MM.1S (cell line): ENCODE results near the gene CCDC136.
A peak's percentile ranks its signal among the peaks of the same experiment; 100 is the strongest.

Experiments
- DNase-seq: peaks from one replicate; pipeline ENCODE4 v3.0.0-alpha.2; 2015
- H2AFZ ChIP-seq: fragments of 300-600 bp; sonication (generic); 2 replicates; pipeline ENCODE4 v1.6.0; 2016; ENCODE audit warnings: antibody characterized with exemption, low read length
- H3F3A ChIP-seq: fragments of 300-600 bp; sonication (generic); 2 replicates; pipeline ENCODE4 v1.6.1; 2016; ENCODE audit warnings: mild to moderate bottlenecking, antibody characterized with exemption, low read length, moderate library complexity, mixed read lengths; ENCODE audit not compliant: insufficient read depth
- H3K27ac ChIP-seq: fragments of 300-600 bp; sonication (generic); 2 replicates; pipeline ENCODE4 v1.5.1; 2016; ENCODE audit warnings: mild to moderate bottlenecking, low read length
- H3K27me3 ChIP-seq: fragments of 300-600 bp; sonication (generic); replicated peaks from 2 replicates; pipeline ENCODE4 v1.6.0; 2016; ENCODE audit warnings: low read length; ENCODE audit not compliant: insufficient read depth
- H3K36me3 ChIP-seq: fragments of 300-600 bp; sonication (generic); replicated peaks from 2 replicates; pipeline ENCODE4 v1.6.1; 2016; ENCODE audit warnings: mild to moderate bottlenecking, low read length, mixed read lengths; ENCODE audit not compliant: insufficient read depth
- H3K4me1 ChIP-seq: fragments of 300-600 bp; sonication (generic); 2 replicates; pipeline ENCODE4 v1.6.1; 2016; ENCODE audit warnings: low read length, mixed read lengths
- H3K4me2 ChIP-seq: fragments of 300-600 bp; sonication (generic); 2 replicates; pipeline ENCODE4 v1.6.0; 2016; ENCODE audit warnings: low read depth, low read length
- H3K4me3 ChIP-seq: fragments of 300-600 bp; sonication (generic); 2 replicates; pipeline ENCODE4 v1.5.1; 2016; ENCODE audit warnings: low read length, mixed read lengths
- H3K79me2 ChIP-seq: fragments of 300-600 bp; sonication (generic); 2 replicates; pipeline ENCODE4 v1.6.1; 2016; ENCODE audit warnings: mixed run types, low read length, mixed read lengths
- H3K9ac ChIP-seq: fragments of 300-600 bp; sonication (generic); 2 replicates; pipeline ENCODE4 v1.6.1; 2016; ENCODE audit warnings: low read length, mixed read lengths
- H3K9me2 ChIP-seq: fragments of 300-600 bp; sonication (generic); replicated peaks from 2 replicates; pipeline ENCODE4 v1.6.1; 2016; ENCODE audit warnings: mild to moderate bottlenecking, low read length, mixed read lengths; ENCODE audit not compliant: insufficient read depth
- H3K9me3 ChIP-seq: fragments of 300-600 bp; sonication (generic); replicated peaks from 2 replicates; pipeline ENCODE4 v1.6.1; 2016; ENCODE audit warnings: mild to moderate bottlenecking, low read length, mixed read lengths; ENCODE audit not compliant: insufficient read depth
- H4K20me1 ChIP-seq: fragments of 300-600 bp; sonication (generic); 2 replicates; pipeline ENCODE4 v1.6.1; 2016; ENCODE audit warnings: mild to moderate bottlenecking, low read length, moderate library complexity, mixed read lengths; ENCODE audit not compliant: insufficient read depth
- EZH2 ChIP-seq: fragments of 300-600 bp; sonication (generic); optimal IDR thresholded peaks from 2 replicates; pipeline ENCODE3; 2017; ENCODE audit warnings: low read depth, mild to moderate bottlenecking, antibody characterized with exemption, low read length, mixed read lengths
- EZH2phosphoT487 ChIP-seq: fragments of 300-600 bp; sonication (generic); IDR thresholded peaks from 2 replicates; pipeline ENCODE4 v1.6.1; 2018; ENCODE audit warnings: antibody characterized with exemption, low read length
- TF ChIP-seq, protein P1 (sequence below): fragments of 300-600 bp; sonication (generic); IDR thresholded peaks from 2 replicates; pipeline ENCODE4 v1.5.1; 2016; ENCODE audit warnings: antibody characterized with exemption, low read length, mixed read lengths

Gene CCDC136

DNA sequence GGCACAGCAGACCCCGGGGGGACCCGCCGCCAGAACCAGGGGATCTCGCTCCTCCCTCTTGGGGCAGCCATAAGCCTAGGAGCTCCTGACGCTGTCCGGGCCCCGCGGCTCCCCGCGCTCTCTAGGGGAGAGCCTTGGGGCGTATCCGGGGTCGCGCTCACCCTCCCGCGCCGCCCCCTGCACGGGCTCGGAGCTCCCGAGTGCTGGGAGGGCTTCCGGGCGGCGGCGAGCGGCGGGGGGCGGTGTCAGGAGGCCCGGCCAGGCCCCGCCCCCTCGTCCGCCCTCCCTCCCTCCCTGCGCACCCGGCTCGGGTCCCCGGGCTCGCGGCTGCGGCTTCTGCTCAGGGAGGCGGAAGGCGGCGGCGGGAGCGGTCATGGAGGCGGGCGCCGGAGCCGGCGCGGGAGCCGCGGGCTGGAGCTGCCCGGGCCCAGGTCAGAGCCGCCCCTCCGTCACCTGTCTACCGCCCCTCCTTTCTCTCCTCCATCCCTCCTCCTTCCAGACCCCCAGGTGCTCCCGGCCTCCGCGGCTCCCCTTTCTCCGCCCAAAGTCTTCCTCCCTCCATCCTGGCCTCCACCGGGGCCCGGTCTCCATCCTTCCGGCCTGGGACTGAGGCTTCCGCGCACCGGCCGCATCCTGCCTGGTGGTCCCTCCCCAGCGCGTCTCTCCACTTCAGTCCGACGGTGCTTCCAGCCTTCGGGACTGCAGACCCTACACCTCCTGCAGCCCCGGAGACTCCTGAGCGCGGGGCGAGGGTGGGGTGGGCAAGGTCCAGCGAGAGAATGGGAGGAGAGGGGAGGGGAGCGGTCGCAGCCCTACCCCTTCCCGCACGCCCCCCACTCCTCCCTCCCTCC, at the start of gene CCDC136:
Gene CCDC136, plus strand, starts transcription at position 848 of the 851 bp plus-strand sequence. CDS start 444 bp downstream, outside the sequence.
- no peaks in the 10 kb centered on the region for H3F3A ChIP-seq
- H3K27ac ChIP-seq: no peak within 1 kb of the TSS
- no peaks in the 10 kb centered on the region for H3K4me1 ChIP-seq
- no peaks in the 10 kb centered on the region for H3K36me3 ChIP-seq
- no peaks in the 10 kb centered on the region for H4K20me1 ChIP-seq
- peak within 1 kb of the TSS; percentile 84 for H3K4me3 ChIP-seq
- H3K79me2 ChIP-seq: no peaks in the 10 kb centered on the region
- TF ChIP-seq, protein P1, sequence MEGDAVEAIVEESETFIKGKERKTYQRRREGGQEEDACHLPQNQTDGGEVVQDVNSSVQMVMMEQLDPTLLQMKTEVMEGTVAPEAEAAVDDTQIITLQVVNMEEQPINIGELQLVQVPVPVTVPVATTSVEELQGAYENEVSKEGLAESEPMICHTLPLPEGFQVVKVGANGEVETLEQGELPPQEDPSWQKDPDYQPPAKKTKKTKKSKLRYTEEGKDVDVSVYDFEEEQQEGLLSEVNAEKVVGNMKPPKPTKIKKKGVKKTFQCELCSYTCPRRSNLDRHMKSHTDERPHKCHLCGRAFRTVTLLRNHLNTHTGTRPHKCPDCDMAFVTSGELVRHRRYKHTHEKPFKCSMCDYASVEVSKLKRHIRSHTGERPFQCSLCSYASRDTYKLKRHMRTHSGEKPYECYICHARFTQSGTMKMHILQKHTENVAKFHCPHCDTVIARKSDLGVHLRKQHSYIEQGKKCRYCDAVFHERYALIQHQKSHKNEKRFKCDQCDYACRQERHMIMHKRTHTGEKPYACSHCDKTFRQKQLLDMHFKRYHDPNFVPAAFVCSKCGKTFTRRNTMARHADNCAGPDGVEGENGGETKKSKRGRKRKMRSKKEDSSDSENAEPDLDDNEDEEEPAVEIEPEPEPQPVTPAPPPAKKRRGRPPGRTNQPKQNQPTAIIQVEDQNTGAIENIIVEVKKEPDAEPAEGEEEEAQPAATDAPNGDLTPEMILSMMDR: no peak
- TF ChIP-seq EZH2phosphoT487 (no peak), EZH2 (no peak)
- peak within 1 kb of the TSS; percentile 94 for H2AFZ ChIP-seq
- H3K9me2 ChIP-seq: no peaks in the 10 kb centered on the region
- peaks cover 22% of the 10 kb centered on the region for H3K27me3 ChIP-seq
- H3K9me3 ChIP-seq: no peaks in the 10 kb centered on the region
- H3K4me2 ChIP-seq: peak within 1 kb of the TSS; percentile 99
- DNase-seq: peak; percentile 83
- H3K9ac ChIP-seq: peak within 1 kb of the TSS; percentile 52; the same call in 1 of the 2 replicates

DNA sequence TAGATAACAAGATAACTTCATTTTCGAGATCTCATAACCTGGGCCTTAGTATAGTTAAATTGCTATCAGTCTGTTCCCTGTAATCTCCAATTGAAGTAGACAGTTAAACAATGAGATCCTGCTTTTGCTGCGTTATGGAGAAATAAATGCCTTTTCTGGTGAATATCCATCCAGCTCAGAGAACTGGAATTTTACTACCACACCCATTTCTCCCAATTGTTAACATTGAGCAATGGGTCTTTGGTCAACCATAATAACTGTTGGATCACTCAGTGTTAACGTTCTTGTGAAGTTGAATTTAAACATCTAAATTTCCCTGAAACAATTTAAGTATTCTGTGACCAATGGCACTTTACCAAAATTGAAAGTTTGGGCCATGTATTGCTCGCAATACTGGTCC, 49.6 kb upstream of the CCDC136 start:
- no peak overlapping the region for H3K4me3 ChIP-seq
- H3K4me2 ChIP-seq: no peak overlapping the region
- peaks cover 48% of the 10 kb centered on the region for H4K20me1 ChIP-seq

DNA sequence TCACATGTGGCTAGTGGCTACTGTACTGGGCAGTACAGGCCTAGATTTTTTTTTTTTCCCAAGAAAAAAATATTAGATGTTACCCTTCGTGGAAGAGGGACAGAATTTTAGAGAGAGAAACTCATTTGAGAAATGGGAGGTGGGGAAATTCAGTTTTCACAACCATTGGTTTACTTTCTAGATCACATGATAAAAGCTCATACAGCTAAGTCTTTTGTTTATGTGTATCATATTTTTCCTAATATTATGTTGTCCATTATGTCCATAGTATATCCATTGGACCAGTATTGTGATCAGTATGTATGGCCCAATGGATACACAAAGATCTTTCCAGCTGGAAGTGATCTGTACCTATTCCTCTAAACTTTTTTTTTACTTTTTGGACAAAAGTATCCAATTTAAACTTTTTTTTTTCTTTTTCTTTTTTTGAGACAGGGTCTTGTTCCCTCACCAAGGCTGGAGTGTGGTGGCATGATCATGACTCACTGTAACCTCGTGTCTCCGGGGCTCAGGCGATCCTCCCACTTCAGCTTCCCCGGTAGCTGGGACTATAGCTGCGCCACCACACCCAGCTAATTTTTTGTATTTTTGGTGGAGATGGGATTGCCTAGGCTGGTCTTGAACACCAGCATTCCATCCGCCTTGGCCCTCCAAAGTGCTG, 48.5 kb upstream of the CCDC136 start:
- H3K4me2 ChIP-seq: no peak overlapping the region
- peaks cover 3% of the 10 kb centered on the region; the same call in 1 of the 2 replicates for H3F3A ChIP-seq
- no peaks in the 10 kb centered on the region for H3K9me3 ChIP-seq
- H3K9me2 ChIP-seq: no peaks in the 10 kb centered on the region
- H4K20me1 ChIP-seq: peaks cover 53% of the 10 kb centered on the region
- H3K79me2 ChIP-seq: peaks cover 91% of the 10 kb centered on the region
- no peak overlapping the region for H3K27ac ChIP-seq
- no peak overlapping the region for H3K4me3 ChIP-seq
- TF ChIP-seq EZH2phosphoT487 (no peak), EZH2 (no peak)
- TF ChIP-seq, protein P1: no peak
- H3K4me1 ChIP-seq: peaks cover 16% of the 10 kb centered on the region
- no peak overlapping the region for H2AFZ ChIP-seq
- DNase-seq: no peak
- H3K36me3 ChIP-seq: peaks cover 8% of the 10 kb centered on the region; the same call in 1 of the 2 replicates
- H3K9ac ChIP-seq: no peak overlapping the region
- H3K27me3 ChIP-seq: no peaks in the 10 kb centered on the region

More for the DNA sequence above, 49.6 kb upstream of the CCDC136 start:
- Histone ChIP-seq H3K27ac (no peak overlapping the region), H3K27me3 (no peaks in the 10 kb centered on the region), H3F3A (peaks cover 4% of the 10 kb centered on the region; the same call in 1 of the 2 replicates), H3K4me1 (peaks cover 16% of the 10 kb centered on the region), H3K9me3 (no peaks in the 10 kb centered on the region), H3K79me2 (peaks cover 81% of the 10 kb centered on the region), H3K9me2 (no peaks in the 10 kb centered on the region), H3K9ac (no peak overlapping the region), H3K36me3 (no peaks in the 10 kb centered on the region), H2AFZ (no peak overlapping the region)
- TF ChIP-seq EZH2 (no peak), EZH2phosphoT487 (no peak)
- TF ChIP-seq, protein P1: no peak
- no peak for DNase-seq
